GM18858 (cell line): ENCODE measurements around the gene CAMP.
"Not testable (repeated sequence)": the region's sequence is repeated elsewhere in the genome, so short reads cannot be mapped to it uniquely, and the experiment has no call there.

Source experiments
- ATAC-seq: cut with Tn5 transposase; IDR thresholded peaks from one replicate; pipeline ENCODE4 v1.9.1; 2021; ENCODE audit not compliant: unreplicated experiment

CAMP gene

DNA sequence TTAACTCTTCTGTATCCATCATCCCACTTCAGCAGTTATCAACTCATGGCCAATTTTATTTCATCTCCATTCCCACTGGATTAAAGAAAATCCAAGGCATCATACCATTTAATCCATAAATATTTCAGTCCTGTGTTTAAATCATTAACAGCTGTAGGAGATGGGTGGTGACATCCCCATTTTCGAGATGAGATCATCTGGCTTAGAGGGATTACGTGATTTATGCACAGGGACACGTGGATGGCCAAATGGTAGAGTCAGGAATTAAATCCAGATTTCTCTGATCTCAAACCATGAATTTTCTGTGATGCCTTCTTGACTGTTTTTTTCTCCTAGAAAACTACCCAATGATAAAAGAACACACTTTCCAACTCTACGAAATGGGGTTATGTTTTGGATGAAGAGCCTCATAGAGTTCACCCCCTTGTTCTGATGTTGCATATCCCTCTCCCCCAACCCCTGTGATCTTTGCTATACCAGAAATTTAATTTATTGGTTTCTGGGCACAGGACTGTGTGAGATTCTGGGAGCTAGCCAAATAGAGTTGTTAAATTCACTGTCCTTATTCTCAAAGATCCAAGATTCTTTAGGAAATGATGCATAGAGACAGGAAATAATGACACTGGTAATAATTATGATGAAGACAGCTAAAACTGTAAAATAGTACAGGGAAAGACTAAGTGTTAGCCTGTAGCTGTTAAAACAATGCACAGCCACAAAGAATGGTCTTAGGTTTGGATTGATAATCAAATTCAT lies 25.0 kb downstream of the CAMP start:
- ATAC-seq: no peak

DNA sequence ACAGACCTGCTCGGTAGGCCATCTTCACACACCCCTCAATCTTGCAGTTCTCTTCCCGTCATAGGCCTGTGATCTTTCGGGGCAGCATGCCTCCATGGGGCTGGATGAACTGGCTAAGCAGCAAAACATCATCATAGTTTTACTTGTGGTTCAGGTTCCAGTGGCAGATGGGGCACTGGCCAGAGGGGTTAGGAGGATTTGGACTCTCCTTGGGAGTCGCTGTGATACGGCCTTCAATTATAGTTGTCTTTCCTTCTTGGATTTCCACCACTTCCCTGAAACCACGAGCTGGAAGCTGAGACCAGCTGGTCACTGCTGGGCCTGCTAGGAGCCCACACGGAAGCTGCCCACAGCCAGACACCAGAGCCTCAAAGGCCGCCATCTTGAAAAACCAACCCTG lies 33.3 kb downstream of the CAMP start:
- ATAC-seq: no peak

DNA sequence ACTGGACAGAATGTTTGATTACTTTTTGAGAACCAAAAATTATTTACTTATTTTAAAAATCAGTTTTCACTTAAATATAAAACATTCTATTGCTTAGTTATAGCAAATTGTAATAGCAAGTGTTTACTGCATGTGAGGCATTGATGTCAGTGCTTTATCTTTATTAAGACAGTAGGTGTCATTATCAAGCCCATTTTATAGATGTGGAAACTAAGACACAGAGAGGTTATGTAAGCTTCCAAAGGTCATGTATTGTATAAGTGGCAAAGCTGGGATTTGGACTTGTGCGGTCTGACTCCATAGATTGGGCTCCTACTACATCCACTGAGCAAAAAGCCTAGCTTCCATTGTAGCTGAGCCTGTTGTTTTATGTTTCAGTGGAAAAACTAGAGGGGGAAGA lies 35.2 kb downstream of the CAMP start:
- ATAC-seq: no peak

DNA sequence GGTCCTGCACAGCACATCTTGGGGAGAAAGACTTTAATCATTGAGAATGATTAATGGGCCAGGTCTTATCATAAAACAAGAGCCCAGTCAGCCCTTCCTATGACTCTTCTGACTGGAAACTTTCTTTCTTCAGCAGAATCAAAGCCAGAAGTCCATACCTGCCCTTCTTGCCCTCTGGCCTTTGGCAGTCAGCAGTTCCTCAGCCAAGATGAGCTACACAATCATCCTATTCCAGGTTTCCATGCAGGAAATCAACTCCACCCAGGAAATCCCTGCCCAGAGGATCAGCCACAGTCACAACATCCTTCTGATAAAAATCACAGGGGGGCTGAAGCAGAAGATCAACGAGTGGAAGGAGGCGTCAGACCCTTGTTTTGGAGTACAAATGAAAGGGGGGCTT lies 44.5 kb downstream of the CAMP start:
- ATAC-seq: no peak

DNA sequence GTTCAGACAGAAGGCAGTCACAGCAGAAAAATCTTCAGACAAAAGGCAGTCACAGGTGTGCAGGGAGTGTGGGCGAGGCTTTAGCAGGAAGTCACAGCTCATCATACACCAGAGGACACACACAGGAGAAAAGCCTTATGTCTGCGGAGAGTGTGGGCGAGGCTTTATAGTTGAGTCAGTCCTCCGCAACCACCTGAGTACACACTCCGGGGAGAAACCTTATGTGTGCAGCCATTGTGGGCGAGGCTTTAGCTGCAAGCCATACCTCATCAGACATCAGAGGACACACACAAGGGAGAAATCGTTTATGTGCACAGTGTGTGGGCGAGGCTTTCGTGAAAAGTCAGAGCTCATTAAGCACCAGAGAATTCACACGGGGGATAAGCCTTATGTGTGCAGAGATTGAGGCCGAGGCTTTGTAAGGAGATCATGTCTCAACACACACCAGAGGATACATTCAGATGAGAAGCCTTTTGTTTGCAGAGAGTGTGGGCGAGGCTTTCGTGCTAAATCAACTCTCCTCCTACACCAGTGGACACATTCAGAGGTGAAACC lies 45.2 kb downstream of the CAMP start:
- ATAC-seq: no peak

DNA sequence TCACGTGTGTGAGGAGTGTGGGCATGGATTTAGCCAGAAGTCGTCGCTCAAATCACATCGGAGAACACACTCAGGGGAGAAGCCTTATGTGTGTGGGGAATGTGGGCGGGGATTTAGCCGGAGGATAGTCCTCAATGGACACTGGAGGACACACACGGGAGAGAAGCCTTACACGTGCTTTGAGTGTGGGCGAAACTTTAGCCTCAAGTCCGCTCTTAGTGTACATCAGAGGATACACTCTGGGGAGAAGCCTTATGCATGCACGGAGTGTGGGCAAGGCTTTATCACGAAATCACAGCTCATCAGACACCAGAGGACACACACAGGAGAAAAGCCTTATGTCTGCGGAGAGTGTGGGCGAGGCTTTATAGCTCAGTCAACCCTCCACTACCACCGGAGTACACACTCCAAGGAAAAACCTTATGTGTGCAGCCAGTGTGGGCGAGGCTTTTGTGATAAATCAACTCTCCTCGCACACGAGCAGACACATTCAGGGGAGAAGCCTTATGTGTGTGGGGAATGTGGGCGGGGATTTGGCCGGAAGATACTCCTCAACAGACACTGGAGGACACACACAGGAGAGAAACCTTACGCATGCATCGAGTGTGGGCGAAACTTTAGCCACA lies 45.8 kb downstream of the CAMP start:
- ATAC-seq: no peak

DNA sequence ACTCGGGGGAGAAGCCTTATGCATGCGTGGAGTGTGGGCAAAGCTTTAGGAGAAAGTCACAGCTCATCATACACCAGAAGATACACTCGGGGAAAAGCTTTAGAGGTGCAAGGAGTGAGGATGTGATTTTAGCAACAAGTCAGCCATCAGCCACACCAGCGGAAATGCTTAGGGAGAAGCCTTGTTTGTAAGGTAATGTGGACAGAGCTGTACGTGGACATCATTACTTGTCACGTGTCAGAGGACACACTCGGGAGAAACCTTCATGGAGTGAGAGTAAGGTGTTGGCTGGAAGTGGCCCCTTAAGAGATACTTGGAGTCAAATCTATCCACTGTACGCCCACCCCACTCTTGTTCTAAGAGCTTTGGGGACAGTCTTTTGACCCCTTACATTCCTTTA lies 46.3 kb downstream of the CAMP start:
- ATAC-seq: no peak

DNA sequence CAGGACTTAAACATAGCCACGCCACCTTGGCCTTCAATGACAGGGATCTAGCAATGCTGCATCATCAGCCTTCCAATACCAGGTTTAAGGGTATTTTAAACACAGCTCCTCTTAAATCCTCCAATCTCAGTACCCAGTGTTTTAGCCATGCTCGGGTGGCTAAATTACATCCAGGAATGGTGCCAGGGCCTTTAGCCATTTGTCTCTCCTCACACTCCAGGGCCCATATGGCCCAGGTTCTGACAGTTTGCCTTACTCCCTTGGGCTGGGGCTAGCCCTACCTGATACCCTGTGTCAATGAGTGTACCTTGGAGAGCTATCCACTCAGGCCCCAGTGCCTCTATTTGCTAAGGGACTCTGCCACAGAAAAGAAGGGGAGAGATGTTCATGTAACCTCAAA lies 47.0 kb downstream of the CAMP start:
- ATAC-seq: no peak

DNA sequence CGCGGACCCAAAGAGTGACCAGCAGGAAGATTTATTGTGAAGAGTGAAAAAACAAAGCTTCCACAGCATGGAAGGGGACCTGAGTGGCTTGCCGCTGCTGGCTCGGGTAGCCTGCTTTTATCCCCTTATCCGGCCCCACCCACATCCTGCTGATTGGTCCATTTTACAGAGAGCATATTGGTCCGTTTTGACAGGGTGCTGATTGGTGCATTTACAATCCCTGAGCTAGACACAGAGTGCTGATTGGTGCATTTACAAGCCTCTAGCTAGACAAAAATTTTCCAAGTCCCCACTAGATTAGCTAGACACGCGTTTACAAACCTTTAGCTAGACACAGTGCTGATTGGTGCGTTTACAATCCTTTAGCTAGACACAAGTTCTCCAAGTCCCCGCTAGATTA lies 47.9 kb downstream of the CAMP start:
- not testable (repeated sequence) for ATAC-seq

DNA sequence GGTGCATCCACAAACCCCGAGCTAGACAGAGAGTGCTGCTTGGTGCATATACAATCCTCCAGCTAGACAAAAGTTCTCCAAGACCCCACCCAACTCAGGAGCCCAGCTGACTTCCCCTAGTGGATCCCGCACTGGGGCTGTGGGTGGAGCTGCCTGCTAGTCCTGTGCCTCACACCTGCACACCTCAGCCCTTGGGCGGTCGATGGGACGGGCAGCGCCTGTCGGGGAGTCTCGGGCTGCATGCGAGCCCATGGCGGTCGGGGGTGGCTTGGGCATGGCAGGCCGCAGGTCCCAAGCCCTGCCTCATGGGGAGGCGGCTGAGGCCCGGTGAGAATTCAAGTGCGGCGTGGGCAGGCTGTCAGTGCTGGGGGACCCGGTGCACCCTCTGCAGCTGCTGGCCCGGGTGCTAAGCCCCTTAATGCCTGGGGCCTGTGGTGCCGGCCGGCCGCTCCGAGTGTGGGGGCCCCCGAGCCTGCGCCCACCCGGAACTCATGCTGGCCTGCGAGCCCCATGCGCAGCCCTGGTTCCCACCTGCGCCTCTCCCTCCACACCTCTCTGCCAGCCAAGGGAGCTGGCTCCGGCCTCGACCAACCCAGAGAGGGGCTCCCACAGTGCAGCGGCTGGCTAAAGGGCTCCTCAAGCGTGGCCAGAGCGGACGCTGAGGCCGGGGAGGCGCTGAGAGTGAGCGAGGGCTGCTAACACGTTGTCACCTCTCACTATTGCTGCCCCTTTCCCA lies 48.6 kb downstream of the CAMP start:
- no peak for ATAC-seq

DNA sequence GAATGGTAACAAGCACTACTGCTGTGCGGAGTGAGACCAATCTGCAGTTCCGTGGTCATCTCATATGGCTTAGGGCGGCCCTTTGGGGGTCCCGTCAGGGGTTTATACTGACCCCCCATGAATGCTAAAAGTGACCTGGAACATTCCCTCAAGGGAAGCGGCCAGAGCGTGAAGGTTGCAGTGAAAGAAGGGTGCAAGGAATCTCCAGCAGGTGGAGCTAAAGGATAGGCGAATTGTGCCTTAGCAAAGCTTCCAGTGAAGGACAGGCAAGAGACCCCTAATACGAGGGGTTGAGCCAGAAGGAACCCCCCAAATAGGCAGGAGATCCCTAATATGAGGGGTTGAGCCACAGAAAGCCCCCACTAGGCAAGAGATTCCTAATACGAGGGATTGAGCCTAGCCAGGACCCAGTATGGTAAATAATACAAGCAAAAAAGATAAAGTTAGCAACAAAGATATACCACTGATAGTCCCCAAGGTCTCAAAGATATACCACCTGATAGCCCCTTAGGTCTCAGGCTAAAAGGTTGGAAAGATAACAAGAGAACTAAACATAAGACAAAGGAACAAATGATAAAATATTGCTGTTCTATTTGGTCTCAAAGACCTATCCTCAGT lies 50.4 kb downstream of the CAMP start:
- ATAC-seq: no peak

DNA sequence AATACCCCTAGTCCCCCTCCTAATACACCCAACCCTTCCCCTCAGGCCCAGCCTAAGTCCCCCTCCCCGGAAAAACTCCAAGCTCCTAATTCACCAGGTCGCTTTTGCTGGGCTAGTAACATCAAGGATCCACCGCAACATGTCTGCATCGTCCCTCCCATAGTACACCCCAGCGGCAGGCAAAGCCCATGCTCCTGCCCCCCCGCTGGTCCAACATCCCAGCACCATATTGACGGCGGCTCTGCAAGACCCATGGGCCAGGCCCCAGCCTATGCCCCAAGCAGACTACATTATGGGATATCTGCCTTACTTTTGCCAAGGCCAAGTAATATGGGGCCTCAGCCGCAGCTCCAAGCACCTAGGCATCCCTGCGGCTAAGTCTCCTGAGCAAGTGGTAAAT lies 51.2 kb downstream of the CAMP start:
- no peak for ATAC-seq
